HCEC 1CT (cell line): ENCODE data around the gene RAPGEF5.

Source experiments
- DNase-seq: peaks from one replicate; pipeline ENCODE4 v3.0.0-alpha.2; 2017

Gene RAPGEF5

GRCh38 chr7:22252016-22252415 is 104.9 kb downstream of the RAPGEF5 start:
- DNase-seq, result no peak

- no peak for DNase-seq
Observed at GRCh38 chr7:22251281-22251680, 105.7 kb downstream of the RAPGEF5 start.

GRCh38 chr7:22250390-22250789 is 106.6 kb downstream of the RAPGEF5 start:
- no peak for DNase-seq

- peak; percentile 14 for DNase-seq
Observed at GRCh38 chr7:22248111-22248809, 108.7 kb downstream of the RAPGEF5 start.

- no peak for DNase-seq
Observed at GRCh38 chr7:22241805-22242390, 115.1 kb downstream of the RAPGEF5 start.

GRCh38 chr7:22240904-22241571 is 115.9 kb downstream of the RAPGEF5 start:
- DNase-seq, result no peak

- peak; percentile 63 for DNase-seq
Observed at GRCh38 chr7:22238354-22239311, 118.3 kb downstream of the RAPGEF5 start.

GRCh38 chr7:22235134-22235533 is 121.8 kb downstream of the RAPGEF5 start:
- no peak for DNase-seq

- DNase-seq, result no peak
Observed at GRCh38 chr7:22234227-22234626, 122.7 kb downstream of the RAPGEF5 start.

- no peak for DNase-seq
Observed at GRCh38 chr7:22231806-22232205, 125.1 kb downstream of the RAPGEF5 start.

GRCh38 chr7:22231141-22231540 is 125.8 kb downstream of the RAPGEF5 start:
- DNase-seq, result no peak

- no peak for DNase-seq
Observed at GRCh38 chr7:22230238-22230637, 126.7 kb downstream of the RAPGEF5 start.

GRCh38 chr7:22229148-22229547 is 127.8 kb downstream of the RAPGEF5 start:
- no peak for DNase-seq

- peak; percentile 14 for DNase-seq
Observed at GRCh38 chr7:22223807-22224206, 133.1 kb downstream of the RAPGEF5 start.

- no peak for DNase-seq
Observed at GRCh38 chr7:22220941-22221340, 136.0 kb downstream of the RAPGEF5 start.

- peak; percentile 24 for DNase-seq
Observed at GRCh38 chr7:22219739-22220493, 137.0 kb downstream of the RAPGEF5 start.

- no peak for DNase-seq
Observed at GRCh38 chr7:22219036-22219435, 137.9 kb downstream of the RAPGEF5 start.

- no peak for DNase-seq
Observed at GRCh38 chr7:22216832-22217475, 140.0 kb downstream of the RAPGEF5 start.

GRCh38 chr7:22216309-22216708 is 140.6 kb downstream of the RAPGEF5 start:
- DNase-seq, result no peak

- DNase-seq, result no peak
Observed at GRCh38 chr7:22214000-22214399, 143.0 kb downstream of the RAPGEF5 start.

- no peak for DNase-seq
Observed at GRCh38 chr7:22213081-22213480, 143.9 kb downstream of the RAPGEF5 start.

GRCh38 chr7:22210967-22211366 is 146.0 kb downstream of the RAPGEF5 start:
- DNase-seq, result no peak
